Mucosa of stomach (tissue), 1 donor: ENCODE data around the gene TAF1B.
"Not testable (repeated sequence)": the region's sequence is repeated elsewhere in the genome, so short reads cannot be mapped to it uniquely, and the experiment has no call there.

Source experiments
- H3K27me3 ChIP-seq: one replicate; pipeline ENCODE4 v1.7.0; 2013; ENCODE audit warnings: mild to moderate bottlenecking, low read length; ENCODE audit not compliant: control insufficient read depth, insufficient read depth
- H3K36me3 ChIP-seq: one replicate; pipeline ENCODE4 v1.7.0; 2013; ENCODE audit warnings: low read length; ENCODE audit not compliant: control insufficient read depth, insufficient read depth
- H3K4me1 ChIP-seq: one replicate; pipeline ENCODE4 v1.7.0; 2013; ENCODE audit warnings: mild to moderate bottlenecking, low read length; ENCODE audit not compliant: control insufficient read depth, insufficient read depth
- H3K4me3 ChIP-seq: one replicate; pipeline ENCODE4 v1.7.0; 2013; ENCODE audit warnings: low read length
- H3K9ac ChIP-seq: one replicate; pipeline ENCODE4 v1.7.0; 2013; ENCODE audit warnings: mild to moderate bottlenecking, low read length, moderate library complexity
- H3K9me3 ChIP-seq: one replicate; pipeline ENCODE4 v1.7.0; 2013; ENCODE audit warnings: mild to moderate bottlenecking, low read length, moderate library complexity; ENCODE audit not compliant: control insufficient read depth
- donor health status: Pancreatic carcinoma.

The TAF1B gene

GRCh38 chr2:9824956-9825720 lies 18.1 kb upstream of the TAF1B start:
- Histone ChIP-seq H3K4me3 (no peak overlapping the region), H3K36me3 (no peaks in the 10 kb centered on the region), H3K9me3 (no peaks in the 10 kb centered on the region), H3K27me3 (no peaks in the 10 kb centered on the region), H3K4me1 (peaks cover 5% of the 10 kb centered on the region), H3K9ac (no peak overlapping the region)

GRCh38 chr2:9826208-9826607 lies 17.1 kb upstream of the TAF1B start:
- H3K9ac ChIP-seq, result no peak overlapping the region
- H3K4me3 ChIP-seq, result no peak overlapping the region
- H3K36me3 ChIP-seq, result no peaks in the 10 kb centered on the region
- H3K9me3 ChIP-seq, result no peaks in the 10 kb centered on the region
- peaks cover 13% of the 10 kb centered on the region for H3K4me1 ChIP-seq
- no peaks in the 10 kb centered on the region for H3K27me3 ChIP-seq

- H3K4me1 ChIP-seq, result peaks cover 18% of the 10 kb centered on the region
- no peak overlapping the region for H3K4me3 ChIP-seq
- H3K9me3 ChIP-seq, result no peaks in the 10 kb centered on the region
- H3K9ac ChIP-seq, result peak overlapping the region; percentile 48
- H3K36me3 ChIP-seq, result no peaks in the 10 kb centered on the region
- no peaks in the 10 kb centered on the region for H3K27me3 ChIP-seq
Observed at GRCh38 chr2:9830685-9831410, 12.4 kb upstream of the TAF1B start.

- peaks cover 18% of the 10 kb centered on the region for H3K4me1 ChIP-seq
- H3K9ac ChIP-seq, result no peak overlapping the region
- no peak overlapping the region for H3K4me3 ChIP-seq
- H3K27me3 ChIP-seq, result no peaks in the 10 kb centered on the region
- H3K36me3 ChIP-seq, result no peaks in the 10 kb centered on the region
- no peaks in the 10 kb centered on the region for H3K9me3 ChIP-seq
Observed at GRCh38 chr2:9831670-9832069, 11.6 kb upstream of the TAF1B start.

- Histone ChIP-seq H3K9me3 (no peaks in the 10 kb centered on the region), H3K4me1 (peaks cover 18% of the 10 kb centered on the region), H3K9ac (no peak overlapping the region), H3K36me3 (no peaks in the 10 kb centered on the region), H3K4me3 (no peak overlapping the region), H3K27me3 (no peaks in the 10 kb centered on the region)
Observed at GRCh38 chr2:9832586-9832985, 10.7 kb upstream of the TAF1B start.

GRCh38 chr2:9835068-9835467 lies 8.2 kb upstream of the TAF1B start:
- H3K4me3 ChIP-seq, H3K27me3 ChIP-seq, H3K9ac ChIP-seq, H3K36me3 ChIP-seq, H3K9me3 ChIP-seq: not testable (repeated sequence)
- H3K4me1 ChIP-seq, result peaks cover 14% of the 10 kb centered on the region

GRCh38 chr2:9836074-9836473 lies 7.2 kb upstream of the TAF1B start:
- Histone ChIP-seq H3K4me3 (no peak overlapping the region), H3K9me3 (no peaks in the 10 kb centered on the region), H3K36me3 (no peaks in the 10 kb centered on the region), H3K4me1 (peaks cover 7% of the 10 kb centered on the region), H3K9ac (no peak overlapping the region), H3K27me3 (no peaks in the 10 kb centered on the region)

- Histone ChIP-seq H3K4me1 (peaks cover 2% of the 10 kb centered on the region), H3K9me3 (no peaks in the 10 kb centered on the region), H3K27me3 (no peaks in the 10 kb centered on the region), H3K9ac (no peak overlapping the region), H3K36me3 (no peaks in the 10 kb centered on the region), H3K4me3 (no peak overlapping the region)
Observed at GRCh38 chr2:9836517-9836916, 6.8 kb upstream of the TAF1B start.

GRCh38 chr2:9837451-9837850 lies 5.8 kb upstream of the TAF1B start:
- H3K4me1 ChIP-seq, result no peaks in the 10 kb centered on the region
- H3K9ac ChIP-seq, result no peak overlapping the region
- no peaks in the 10 kb centered on the region for H3K36me3 ChIP-seq
- no peaks in the 10 kb centered on the region for H3K9me3 ChIP-seq
- no peak overlapping the region for H3K4me3 ChIP-seq
- H3K27me3 ChIP-seq, result no peaks in the 10 kb centered on the region

- no peaks in the 10 kb centered on the region for H3K4me1 ChIP-seq
- no peaks in the 10 kb centered on the region for H3K36me3 ChIP-seq
- no peak overlapping the region for H3K4me3 ChIP-seq
- no peaks in the 10 kb centered on the region for H3K27me3 ChIP-seq
- H3K9me3 ChIP-seq, result no peaks in the 10 kb centered on the region
- no peak overlapping the region for H3K9ac ChIP-seq
Observed at GRCh38 chr2:9838391-9838790, 4.9 kb upstream of the TAF1B start.

- H3K9me3 ChIP-seq, result no peaks in the 10 kb centered on the region
- H3K4me1 ChIP-seq, result peaks cover 18% of the 10 kb centered on the region
- H3K36me3 ChIP-seq, result no peaks in the 10 kb centered on the region
- peak overlapping the region; percentile 96 for H3K4me3 ChIP-seq
- peak overlapping the region; percentile 81 for H3K9ac ChIP-seq
- no peaks in the 10 kb centered on the region for H3K27me3 ChIP-seq
Observed at GRCh38 chr2:9842487-9843228, 616 bp upstream of the TAF1B start.

- Histone ChIP-seq H3K27me3 (no peaks in the 10 kb centered on the region), H3K4me1 (peaks cover 18% of the 10 kb centered on the region), H3K9me3 (no peaks in the 10 kb centered on the region), H3K36me3 (no peaks in the 10 kb centered on the region), H3K4me3 (peak overlapping the region; percentile 96), H3K9ac (peak overlapping the region; percentile 81)
Observed at GRCh38 chr2:9844036-9844483, 786 bp downstream of the TAF1B start.
